IMR-90 (cell line): ENCODE measurements around the gene DUS4L. TPM values are rescaled to one million over a fixed set of nuclear protein-coding genes. Genes with fewer than 3 reads are reported as not detected.

Source experiments
- ATAC-seq: fragments of 200-7000 bp; cut with Tn5 transposase; 2 replicates; pipeline ENCODE4 v1.9.1; 2020; ENCODE audit warnings: low read depth, mild to moderate bottlenecking, moderate library complexity
- BruUV-seq: library from RNA; stranded (reverse); fragments of 400-500 nt; replicated peaks from 2 replicates; lab custom pipeline; 2021; lab: Mats Ljungman, UMichigan
- CTCF ChIA-PET: fragments of 300-600 bp; formaldehyde crosslinking; extraction: SDS; loops from one replicate; lab custom pipeline; 2021; ENCODE audit warnings: antibody characterized with exemption; lab: Yijun Ruan, JAX
- POLR2A ChIA-PET: fragments of 300-600 bp; sonication (Branson Sonifier 250); formaldehyde crosslinking; loops from one replicate; lab custom pipeline; 2022; ENCODE audit warnings: antibody characterized with exemption; ENCODE audit not compliant: unreplicated experiment; lab: Charles Lee
- DNase-seq: peaks from one replicate; pipeline ENCODE4 v3.0.0; 2013
- H2AFZ ChIP-seq: replicated peaks from 2 replicates; pipeline ENCODE3; 2013; ENCODE audit warnings: low read length, mild to moderate bottlenecking; ENCODE audit not compliant: poor library complexity
- H2AK5ac ChIP-seq: 2 replicates; pipeline ENCODE4 v1.6.1; 2013; ENCODE audit warnings: low read depth, low read length, inconsistent platforms
- H2AK9ac ChIP-seq: replicated peaks from 2 replicates; pipeline ENCODE3; 2013; ENCODE audit warnings: mild to moderate bottlenecking, low read depth, low read length, moderate library complexity; ENCODE audit not compliant: poor library complexity
- H2BK120ac ChIP-seq: 2 replicates; pipeline ENCODE4 v1.6.1; 2013; ENCODE audit warnings: low read depth, low read length, inconsistent platforms
- H2BK15ac ChIP-seq: 3 replicates; pipeline ENCODE4 v1.6.1; 2013; ENCODE audit warnings: low read depth, low read length, inconsistent platforms
- H2BK20ac ChIP-seq: 2 replicates; pipeline ENCODE4 v1.6.1; 2013; ENCODE audit warnings: low read depth, mild to moderate bottlenecking, inconsistent platforms, low read length, moderate library complexity
- H2BK5ac ChIP-seq: 2 replicates; pipeline ENCODE4 v1.6.1; 2013; ENCODE audit warnings: mild to moderate bottlenecking, low read depth, low read length, inconsistent platforms; ENCODE audit not compliant: poor library complexity, severe bottlenecking
- H3K14ac ChIP-seq: replicated peaks from 2 replicates; pipeline ENCODE4 v1.6.1; 2013; ENCODE audit warnings: low read depth, low read length, inconsistent platforms
- H3K18ac ChIP-seq: 2 replicates; pipeline ENCODE4 v1.6.1; 2013; ENCODE audit warnings: low read depth, low read length, control low read depth
- H3K23ac ChIP-seq: 2 replicates; pipeline ENCODE4 v1.6.1; 2013; ENCODE audit warnings: low read depth, low read length, inconsistent platforms
- H3K27ac ChIP-seq: 2 replicates; pipeline ENCODE4 v1.5.1; 2013; ENCODE audit warnings: mild to moderate bottlenecking, control low read depth, low read length; ENCODE audit not compliant: insufficient read depth
- H3K27me3 ChIP-seq: 2 replicates; pipeline ENCODE4 v1.6.1; 2013; ENCODE audit warnings: low read length; ENCODE audit not compliant: control insufficient read depth, insufficient read depth
- H3K36me3 ChIP-seq: 2 replicates; pipeline ENCODE4 v1.6.1; 2013; ENCODE audit warnings: low read length, mixed read lengths; ENCODE audit not compliant: control insufficient read depth, insufficient read depth
- H3K4ac ChIP-seq: 2 replicates; pipeline ENCODE4 v1.6.1; 2013; ENCODE audit warnings: low read depth, low read length, inconsistent platforms
- H3K4me1 ChIP-seq: 2 replicates; pipeline ENCODE4 v1.6.1; 2013; ENCODE audit warnings: low read length, mixed read lengths; ENCODE audit not compliant: control insufficient read depth, insufficient read depth
- H3K4me2 ChIP-seq: 2 replicates; pipeline ENCODE4 v1.6.1; 2013; ENCODE audit warnings: low read depth, mild to moderate bottlenecking, control low read depth, low read length, moderate library complexity
- H3K4me3 ChIP-seq: 2 replicates; pipeline ENCODE4 v1.5.1; 2013; ENCODE audit warnings: low read depth, mild to moderate bottlenecking, control low read depth, low read length, moderate library complexity; ENCODE audit not compliant: insufficient read depth
- H3K56ac ChIP-seq: 2 replicates; pipeline ENCODE4 v1.6.1; 2013; ENCODE audit warnings: low read length, inconsistent platforms; ENCODE audit not compliant: insufficient read depth; ENCODE audit errors: extremely low read depth
- H3K79me1 ChIP-seq, 2 experiments: 2 replicates each; pipeline ENCODE4 v1.6.1; 2013; ENCODE audit warnings: low read length in 2 of 2, inconsistent platforms in 1 of 2, low read depth in 1 of 2
- H3K9ac ChIP-seq: 2 replicates; pipeline ENCODE4 v1.6.1; 2013; ENCODE audit warnings: low read depth, low read length, control low read depth
- H3K9me1 ChIP-seq: 2 replicates; pipeline ENCODE4 v1.6.1; 2013; ENCODE audit warnings: low read length, inconsistent platforms; ENCODE audit not compliant: insufficient read depth
- H3K9me3 ChIP-seq: 2 replicates; pipeline ENCODE4 v1.6.1; 2013; ENCODE audit warnings: low read length; ENCODE audit not compliant: control insufficient read depth, insufficient read depth
- H4K20me1 ChIP-seq: 2 replicates; pipeline ENCODE4 v1.6.1; 2013; ENCODE audit warnings: low read length, inconsistent platforms; ENCODE audit not compliant: insufficient read depth
- H4K5ac ChIP-seq: 2 replicates; pipeline ENCODE4 v1.6.1; 2013; ENCODE audit warnings: mild to moderate bottlenecking, low read depth, low read length, control low read depth
- H4K8ac ChIP-seq, 2 experiments: 2 replicates each; pipeline ENCODE4 v1.6.1; 2013; ENCODE audit warnings: low read depth in 2 of 2, low read length in 2 of 2, control low read depth in 1 of 2, inconsistent platforms in 1 of 2
- H4K91ac ChIP-seq: 2 replicates; pipeline ENCODE4 v1.6.1; 2013; ENCODE audit warnings: low read depth, low read length, inconsistent platforms; ENCODE audit not compliant: insufficient read depth
- CHD1 ChIP-seq: IDR thresholded peaks from 2 replicates; pipeline ENCODE4 v1.6.1; 2012; ENCODE audit warnings: low read depth, low read length, improper control_type of control experiment
- MAFK ChIP-seq: IDR thresholded peaks from 2 replicates; pipeline ENCODE4 v1.6.1; 2012; ENCODE audit warnings: low read depth, low read length, improper control_type of control experiment
- RAD21 ChIP-seq: IDR thresholded peaks from 2 replicates; pipeline ENCODE4 v1.6.1; 2012; ENCODE audit warnings: low read length, improper control_type of control experiment
- WGBS, 2 experiments: methylation state at CpG; one replicate each; pipeline versions ENCODE4 v1.1.5 to v1.1.7; 2013; ENCODE audit warnings: missing lambda C conversion rate in 2 of 2; ENCODE audit not compliant: insufficient read length in 1 of 2; ENCODE audit errors: extremely low coverage in 2 of 2; 5-methylcytosine and 5-hydroxymethylcytosine counted together
- dilution Hi-C: fragments of 300-500 bp; cut with HindIII; formaldehyde crosslinking; loops from one replicate; pipeline ENCODE4 v1.14.3; 2018; ENCODE audit warnings: low sequenced_read_pairs; ENCODE audit not compliant: unreplicated experiment
- in situ Hi-C: fragments of 300-500 bp; cut with MboI; formaldehyde crosslinking; loops from 3 replicates; pipeline ENCODE4 v1.14.3; 2019; ENCODE audit warnings: low sequenced_read_pairs, inconsistent platforms, mixed read lengths
- intact Hi-C: fragments of 100-400 bp; cut with micrococcal nuclease; formaldehyde crosslinking; loops from 2 replicates; pipeline ENCODE4 v1.10.0; 2022
- microRNA-seq, 2 experiments: library from miRNA; stranded (forward) in 1 of 2; unstranded in 1 of 2; fragments of 10-50 nt in 1 of 2; fragments of <30 nt in 1 of 2; gene quantifications in 1 of 2; microRNA quantifications in 1 of 2; one replicate each; pipeline versions ENCODE3 to v1.1.0; 2013 to 2020; ENCODE audit not compliant: insufficient read depth in 1 of 2, insufficient read length in 1 of 2, unreplicated experiment in 1 of 2
- polyA plus RNA-seq, 3 experiments: library from polyadenylated mRNA; depleted of rRNA; stranded (reverse); fragments of >200 nt; gene quantifications; 2 replicates each; pipeline ENCODE4 v1.2.3, GENCODE V29; 2012; ENCODE audit warnings: low replicate concordance in 1 of 3
- small RNA-seq, 5 experiments: library from RNA; depleted of rRNA; stranded (forward); fragments of <200 nt; gene quantifications; one replicate each; pipeline ENCODE3, GENCODE V24; 2012
- total RNA-seq: library from RNA; depleted of rRNA; stranded (reverse); fragments of >200 nt; gene quantifications from 2 replicates; pipeline ENCODE4 v1.2.3, GENCODE V29; 2012; rRNA removed
- TF ChIP-seq, protein P1 (sequence below): conservative IDR thresholded peaks from 2 replicates; pipeline ENCODE4 v1.5.1; 2012; ENCODE audit warnings: mild to moderate bottlenecking, low read depth, low read length, improper control_type of control experiment

DUS4L gene
- total and polyA plus RNA-seq, 2 of the 4 experiments (the other 2 are of a cell fraction) = 4.2 to 6.6 TPM

DNA sequence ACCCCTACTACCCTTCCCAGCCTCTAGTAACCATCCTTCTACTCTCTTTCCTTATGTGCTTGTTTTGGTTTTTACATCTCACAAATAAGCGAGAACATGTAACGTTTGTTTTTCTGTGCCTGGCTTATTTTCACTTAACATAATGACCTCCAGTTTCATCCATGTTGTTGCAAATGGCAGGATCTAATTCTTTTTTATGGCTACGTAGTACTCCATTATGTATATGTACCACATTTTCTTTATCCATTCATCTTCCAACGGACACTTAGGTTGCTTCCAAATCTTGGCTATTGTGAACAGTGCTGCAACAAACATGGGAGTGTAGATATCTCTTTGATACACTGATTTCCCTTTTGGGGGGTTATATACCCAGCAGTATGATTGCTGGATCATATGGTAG, 63.2 kb downstream of the DUS4L start:
- BruUV-seq = no TSS peak
- Histone ChIP-seq H2BK20ac (no peak overlapping the region), H3K4me2 (no peak overlapping the region), H2AFZ (no peak overlapping the region), H3K18ac (no peak overlapping the region), H4K8ac (no peak overlapping the region), H3K23ac (no peak overlapping the region), H3K14ac (no peak overlapping the region), H2BK5ac (no peak overlapping the region), H3K4me3 (no peak overlapping the region), H3K9ac (no peak overlapping the region), H4K20me1 (no peaks in the 10 kb centered on the region), H2AK5ac (no peak overlapping the region), H2AK9ac (no peak overlapping the region), H2BK15ac (no peak overlapping the region), H3K4me1 (peaks cover 2% of the 10 kb centered on the region; the same call in 1 of the 2 replicates), H4K91ac (no peak overlapping the region), H3K27ac (no peak overlapping the region), H3K4ac (no peak overlapping the region), H3K36me3 (no peaks in the 10 kb centered on the region), H3K27me3 (no peaks in the 10 kb centered on the region), H3K79me1 (no peaks in the 10 kb centered on the region), H3K9me3 (no peaks in the 10 kb centered on the region), H4K5ac (no peak overlapping the region), H3K56ac (no peak overlapping the region), H3K9me1 (no peaks in the 10 kb centered on the region), H2BK120ac (no peak overlapping the region)
- TF ChIP-seq, protein P1, sequence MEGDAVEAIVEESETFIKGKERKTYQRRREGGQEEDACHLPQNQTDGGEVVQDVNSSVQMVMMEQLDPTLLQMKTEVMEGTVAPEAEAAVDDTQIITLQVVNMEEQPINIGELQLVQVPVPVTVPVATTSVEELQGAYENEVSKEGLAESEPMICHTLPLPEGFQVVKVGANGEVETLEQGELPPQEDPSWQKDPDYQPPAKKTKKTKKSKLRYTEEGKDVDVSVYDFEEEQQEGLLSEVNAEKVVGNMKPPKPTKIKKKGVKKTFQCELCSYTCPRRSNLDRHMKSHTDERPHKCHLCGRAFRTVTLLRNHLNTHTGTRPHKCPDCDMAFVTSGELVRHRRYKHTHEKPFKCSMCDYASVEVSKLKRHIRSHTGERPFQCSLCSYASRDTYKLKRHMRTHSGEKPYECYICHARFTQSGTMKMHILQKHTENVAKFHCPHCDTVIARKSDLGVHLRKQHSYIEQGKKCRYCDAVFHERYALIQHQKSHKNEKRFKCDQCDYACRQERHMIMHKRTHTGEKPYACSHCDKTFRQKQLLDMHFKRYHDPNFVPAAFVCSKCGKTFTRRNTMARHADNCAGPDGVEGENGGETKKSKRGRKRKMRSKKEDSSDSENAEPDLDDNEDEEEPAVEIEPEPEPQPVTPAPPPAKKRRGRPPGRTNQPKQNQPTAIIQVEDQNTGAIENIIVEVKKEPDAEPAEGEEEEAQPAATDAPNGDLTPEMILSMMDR = no peak
- TF ChIP-seq RAD21 = no peak
- no peak for TF ChIP-seq CHD1
- TF ChIP-seq MAFK = no peak
- dilution Hi-C loops (no loop called here), in situ Hi-C loops (no loop called here), intact Hi-C loops (no loop called here)
- no CpG with 5 or more reads among the region's 4 CpGs for WGBS, 2 experiments
- ATAC-seq = no peak
- DNase-seq = no peak
- POLR2A ChIA-PET = no interaction called here
- CTCF ChIA-PET = no interaction called here

Small RNA genes within 50 kb of the gene (microRNA-seq; reads per million reads assigned to microRNA genes)
- not detected for gene RF01233 (ENCODE audit: insufficient read depth, insufficient read length)

Small RNA genes within 50 kb of the gene (small RNA-seq; reads per million reads assigned to genes)
- gene RF01233 = 0 reads per million in 5 experiments

Other genes with a start within 250 kb of the DUS4L start
- not detected in 2 replicates for gene GPR22, start 93.9 kb upstream of the DUS4L start, total RNA-seq
- gene GPR22, start 93.9 kb upstream of the DUS4L start, polyA plus RNA-seq (2012; rRNA removed) = not detected in 2 replicates
- gene COG5, start 51 bp upstream of the DUS4L start, total RNA-seq = 27.4 and 35.8 TPM in 2 replicates
- gene COG5, start 51 bp upstream of the DUS4L start, polyA plus RNA-seq (2012; rRNA removed) = 15.7 and 18.5 TPM in 2 replicates
- gene BCAP29, start 16.3 kb downstream of the DUS4L start, total RNA-seq = 33.0 and 119 TPM in 2 replicates
- 21.1 and 35.1 TPM in 2 replicates for gene BCAP29, start 16.3 kb downstream of the DUS4L start, polyA plus RNA-seq (2012; rRNA removed)
- 0.56 and 1.1 TPM in 2 replicates for gene SLC26A4, start 96.9 kb downstream of the DUS4L start, total RNA-seq
- 0.09 and 0.20 TPM in 2 replicates for gene SLC26A4, start 96.9 kb downstream of the DUS4L start, polyA plus RNA-seq (2012; rRNA removed)
- 15.6 and 20.3 TPM in 2 replicates for gene CBLL1, start 180.2 kb downstream of the DUS4L start, total RNA-seq
- gene CBLL1, start 180.2 kb downstream of the DUS4L start, polyA plus RNA-seq (2012; rRNA removed) = 19.0 and 19.7 TPM in 2 replicates
- gene SLC26A3, start 239.3 kb downstream of the DUS4L start, total RNA-seq = not detected in 2 replicates
- gene SLC26A3, start 239.3 kb downstream of the DUS4L start, polyA plus RNA-seq (2012; rRNA removed) = not detected in 2 replicates